Keratinocyte (primary cell): ENCODE measurements around the gene DDX47.

Experiments used
- CTCF ChIP-seq, 3 experiments: IDR thresholded peaks in 1 of 3; conservative IDR thresholded peaks in 1 of 3; optimal IDR thresholded peaks in 1 of 3; 2 replicates in 2 of 3; 3 replicates in 1 of 3; pipeline versions ENCODE3 to v1.5.1; 2011; ENCODE audit warnings: low read length in 3 of 3, mild to moderate bottlenecking in 3 of 3, moderate library complexity in 2 of 3, control low read depth in 1 of 3, inconsistent platforms in 1 of 3; ENCODE audit not compliant: insufficient read depth in 2 of 3; ENCODE audit errors: extremely low read depth in 1 of 3
- EZH2 ChIP-seq: IDR thresholded peaks from one replicate; pipeline ENCODE4 v1.6.1; 2012; ENCODE audit warnings: inconsistent platforms, mild to moderate bottlenecking, low read length, moderate library complexity

DNA sequence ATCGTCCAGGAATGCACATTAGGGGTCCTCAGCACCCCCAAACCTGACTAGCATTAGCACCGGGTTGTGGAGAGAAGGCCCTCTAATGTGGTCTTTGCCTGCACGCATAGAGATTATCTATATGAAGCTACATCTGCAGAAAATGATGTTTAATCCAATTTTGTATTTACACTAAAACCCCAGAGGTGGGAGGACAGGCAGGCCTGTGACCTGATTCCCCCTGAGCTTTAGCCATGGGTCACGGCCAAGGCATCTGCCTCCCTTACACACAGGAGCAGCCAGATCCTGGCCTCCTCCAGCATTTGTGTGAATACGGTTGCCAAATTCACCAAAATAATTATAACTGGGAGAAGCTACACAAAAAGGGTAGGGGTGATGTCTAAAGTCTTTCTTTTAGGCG is 20.7 kb upstream of the DDX47 start:
- TF ChIP-seq EZH2 (no peak), CTCF (optimal IDR thresholded peaks at IDR 0.05 in 1 of 3, IDR thresholded peaks at IDR 0.05 in 1 of 3, conservative IDR thresholded peaks at IDR 0.05 in 1 of 3; ENCODE audit: extremely low read depth in 1 of 3, insufficient read depth in 2 of 3, low read length in 3 of 3) (no peak)
